Mucosa of stomach (tissue), 1 donor: Measurements from ENCODE around the gene TRIM6.
"Not testable (repeated sequence)": the region's sequence is repeated elsewhere in the genome, so short reads cannot be mapped to it uniquely, and the experiment has no call there.

Source experiments
- H3K27me3 ChIP-seq: one replicate; pipeline ENCODE4 v1.7.0; 2013; ENCODE audit warnings: mild to moderate bottlenecking, low read length; ENCODE audit not compliant: control insufficient read depth, insufficient read depth
- H3K36me3 ChIP-seq: one replicate; pipeline ENCODE4 v1.7.0; 2013; ENCODE audit warnings: low read length; ENCODE audit not compliant: control insufficient read depth, insufficient read depth
- H3K4me1 ChIP-seq: one replicate; pipeline ENCODE4 v1.7.0; 2013; ENCODE audit warnings: mild to moderate bottlenecking, low read length; ENCODE audit not compliant: control insufficient read depth, insufficient read depth
- H3K4me3 ChIP-seq: one replicate; pipeline ENCODE4 v1.7.0; 2013; ENCODE audit warnings: low read length
- H3K9ac ChIP-seq: one replicate; pipeline ENCODE4 v1.7.0; 2013; ENCODE audit warnings: mild to moderate bottlenecking, low read length, moderate library complexity
- H3K9me3 ChIP-seq: one replicate; pipeline ENCODE4 v1.7.0; 2013; ENCODE audit warnings: mild to moderate bottlenecking, low read length, moderate library complexity; ENCODE audit not compliant: control insufficient read depth
- donor health status: Pancreatic carcinoma.

TRIM6 gene

GRCh38 chr11:5580577-5580976, 15.9 kb upstream of the TRIM6 start, which contains the start of gene OR52B6:
Gene OR52B6, plus strand, starts transcription at chr11:5580877. Its CDS starts 0 bp downstream, at chr11:5580877.
- no peaks in the 10 kb centered on the region for H3K27me3 ChIP-seq
- no peaks in the 10 kb centered on the region for H3K9me3 ChIP-seq
- H3K4me1 ChIP-seq: no peaks in the 10 kb centered on the region
- no peaks in the 10 kb centered on the region for H3K36me3 ChIP-seq
- no peak within 1 kb of the TSS for H3K9ac ChIP-seq
- no peak within 1 kb of the TSS for H3K4me3 ChIP-seq

DNA sequence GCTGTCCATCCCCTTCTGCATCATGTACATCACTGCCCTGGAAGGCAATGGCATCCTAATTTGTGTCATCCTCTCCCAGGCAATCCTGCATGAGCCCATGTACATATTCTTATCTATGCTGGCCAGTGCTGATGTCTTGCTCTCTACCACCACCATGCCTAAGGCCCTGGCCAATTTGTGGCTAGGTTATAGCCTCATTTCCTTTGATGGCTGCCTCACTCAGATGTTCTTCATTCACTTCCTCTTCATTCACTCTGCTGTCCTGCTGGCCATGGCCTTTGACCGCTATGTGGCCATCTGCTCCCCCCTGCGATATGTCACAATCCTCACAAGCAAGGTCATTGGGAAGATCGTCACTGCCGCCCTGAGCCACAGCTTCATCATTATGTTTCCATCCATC, 15.4 kb upstream of the TRIM6 start:
- no peak overlapping the region for H3K9ac ChIP-seq
- H3K4me1 ChIP-seq: no peaks in the 10 kb centered on the region
- H3K4me3 ChIP-seq: no peak overlapping the region
- H3K9me3 ChIP-seq: no peaks in the 10 kb centered on the region
- no peaks in the 10 kb centered on the region for H3K36me3 ChIP-seq
- H3K27me3 ChIP-seq: no peaks in the 10 kb centered on the region

DNA sequence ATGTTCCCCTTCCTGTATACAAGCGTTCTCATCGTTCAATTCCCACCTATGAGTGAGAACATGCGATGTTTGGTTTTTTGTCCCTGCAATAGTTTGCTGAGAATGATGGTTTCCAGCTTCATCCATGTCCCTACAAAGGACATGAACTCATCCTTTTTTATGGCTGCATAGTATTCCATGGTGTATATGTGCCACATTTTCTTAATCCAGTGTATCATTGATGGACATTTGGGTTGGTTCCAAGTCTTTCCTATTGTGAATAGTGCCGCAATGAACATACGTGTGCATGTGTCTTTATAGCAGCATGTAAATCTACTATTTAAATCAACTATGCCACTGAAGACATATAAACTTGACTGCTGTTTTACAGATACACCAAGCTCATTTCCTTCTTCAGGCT, 12.0 kb upstream of the TRIM6 start:
- H3K27me3 ChIP-seq, H3K4me3 ChIP-seq, H3K9me3 ChIP-seq, H3K4me1 ChIP-seq, H3K36me3 ChIP-seq, H3K9ac ChIP-seq: not testable (repeated sequence)

DNA sequence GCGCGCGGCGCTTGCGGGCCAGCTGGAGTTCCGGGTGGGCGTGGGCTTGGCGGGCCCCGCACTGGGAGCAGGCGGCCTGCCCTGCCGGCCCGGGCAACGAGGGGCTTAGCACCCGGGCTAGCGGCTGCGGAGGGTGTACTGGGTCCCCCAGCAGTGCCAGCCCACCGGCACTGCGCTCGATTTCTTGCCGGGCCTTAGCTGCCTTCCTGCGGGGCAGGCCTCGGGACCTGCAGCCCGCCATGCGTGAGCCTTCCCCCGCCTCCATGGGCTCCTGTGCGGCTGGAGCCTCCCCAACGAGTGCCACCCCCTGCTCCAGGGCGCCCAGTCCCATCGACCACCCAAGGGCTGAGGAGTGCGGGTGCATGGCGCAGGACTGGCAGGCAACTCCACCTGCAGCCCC, 6.5 kb upstream of the TRIM6 start:
- not testable (repeated sequence) for H3K4me3 ChIP-seq, H3K9me3 ChIP-seq, H3K36me3 ChIP-seq, H3K4me1 ChIP-seq, H3K9ac ChIP-seq, H3K27me3 ChIP-seq

DNA sequence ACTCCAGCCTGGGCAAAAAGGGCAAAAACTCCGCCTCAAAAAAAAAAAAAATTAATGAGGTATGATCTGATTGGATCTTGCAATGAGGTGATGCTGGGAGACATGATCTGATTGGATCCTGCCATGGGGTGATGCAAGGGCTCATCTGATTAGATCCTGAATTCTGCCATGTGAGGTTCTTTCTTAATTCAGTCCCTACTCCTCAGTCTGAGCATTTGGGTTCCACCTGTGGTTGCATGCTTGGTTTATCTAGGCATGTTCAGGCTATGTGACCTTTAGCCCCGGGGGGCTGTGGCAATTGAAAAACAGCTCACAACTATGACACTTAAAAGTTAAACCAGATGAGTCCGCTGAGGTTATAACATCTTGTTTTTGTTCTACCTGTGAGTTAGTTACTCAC, 4.8 kb upstream of the TRIM6 start:
- Histone ChIP-seq H3K9me3 (no peaks in the 10 kb centered on the region), H3K4me3 (no peak overlapping the region), H3K4me1 (no peaks in the 10 kb centered on the region), H3K36me3 (no peaks in the 10 kb centered on the region), H3K9ac (no peak overlapping the region), H3K27me3 (no peaks in the 10 kb centered on the region)

- Histone ChIP-seq H3K36me3 (no peaks in the 10 kb centered on the region), H3K27me3 (no peaks in the 10 kb centered on the region), H3K4me3 (no peak overlapping the region), H3K9me3 (no peaks in the 10 kb centered on the region), H3K4me1 (peaks cover 7% of the 10 kb centered on the region), H3K9ac (no peak overlapping the region)
Observed at GRCh38 chr11:5592615-5593014, 3.8 kb upstream of the TRIM6 start.

DNA sequence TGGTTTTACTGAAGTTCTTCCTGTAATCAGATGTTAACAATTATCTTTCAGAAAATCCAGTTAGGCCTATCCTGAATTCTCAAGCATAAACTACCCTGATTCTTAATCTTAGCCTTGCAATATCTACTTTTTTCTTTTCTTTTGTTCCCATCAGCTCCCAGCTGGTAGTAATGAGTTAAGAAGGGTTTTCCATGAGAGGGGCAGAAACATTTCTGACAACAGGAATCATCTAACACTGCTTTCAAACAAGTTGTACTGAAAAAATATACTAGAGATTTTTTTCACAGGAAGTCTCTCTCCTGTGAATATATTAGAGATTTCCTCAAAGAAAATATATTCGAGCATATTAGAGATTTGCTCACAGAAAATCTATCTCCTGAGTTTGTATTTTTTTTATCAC, 3.3 kb upstream of the TRIM6 start:
- no peak overlapping the region for H3K4me3 ChIP-seq
- no peaks in the 10 kb centered on the region for H3K27me3 ChIP-seq
- H3K9me3 ChIP-seq: no peaks in the 10 kb centered on the region
- peaks cover 9% of the 10 kb centered on the region for H3K4me1 ChIP-seq
- H3K9ac ChIP-seq: no peak overlapping the region
- H3K36me3 ChIP-seq: no peaks in the 10 kb centered on the region

- peaks cover 14% of the 10 kb centered on the region for H3K4me1 ChIP-seq
- H3K4me3 ChIP-seq: no peak overlapping the region
- no peaks in the 10 kb centered on the region for H3K27me3 ChIP-seq
- no peaks in the 10 kb centered on the region for H3K36me3 ChIP-seq
- H3K9me3 ChIP-seq: no peaks in the 10 kb centered on the region
- H3K9ac ChIP-seq: no peak overlapping the region
Observed at GRCh38 chr11:5597953-5598352, 1.5 kb downstream of the TRIM6 start.

DNA sequence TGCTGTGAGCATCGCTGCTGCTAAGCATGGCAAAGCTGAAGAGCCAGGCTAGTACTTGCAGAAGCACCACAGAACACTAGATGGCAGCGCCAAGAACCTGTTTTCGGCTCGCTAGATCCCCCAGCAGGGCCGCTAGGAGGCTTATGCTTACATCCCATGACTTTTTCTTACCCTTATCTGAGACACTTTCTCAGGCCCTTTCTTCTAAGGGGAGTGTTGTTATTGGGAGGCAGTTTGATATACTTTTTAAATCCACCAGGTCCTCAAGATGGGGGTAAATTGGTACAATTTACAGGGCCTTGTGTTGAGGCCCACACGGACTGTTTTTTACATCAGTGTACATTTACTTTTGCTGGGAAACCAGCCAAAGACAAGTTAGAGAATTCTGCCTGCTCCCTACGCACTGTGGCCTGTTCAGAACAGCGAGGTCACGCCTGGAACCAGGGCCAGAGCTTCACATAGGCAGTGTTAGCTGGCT, 4.0 kb downstream of the TRIM6 start:
- Histone ChIP-seq H3K4me1 (peaks cover 14% of the 10 kb centered on the region), H3K36me3 (no peaks in the 10 kb centered on the region), H3K9me3 (no peaks in the 10 kb centered on the region), H3K9ac (no peak overlapping the region), H3K27me3 (no peaks in the 10 kb centered on the region), H3K4me3 (no peak overlapping the region)

- not testable (repeated sequence) for H3K4me3 ChIP-seq, H3K9ac ChIP-seq, H3K27me3 ChIP-seq, H3K4me1 ChIP-seq, H3K9me3 ChIP-seq, H3K36me3 ChIP-seq
Observed at GRCh38 chr11:5602791-5603190, 6.4 kb downstream of the TRIM6 start.

GRCh38 chr11:5603326-5603725, 6.9 kb downstream of the TRIM6 start:
- no peaks in the 10 kb centered on the region for H3K36me3 ChIP-seq
- H3K4me3 ChIP-seq: no peak overlapping the region
- peaks cover 6% of the 10 kb centered on the region for H3K4me1 ChIP-seq
- H3K27me3 ChIP-seq: no peaks in the 10 kb centered on the region
- H3K9ac ChIP-seq: no peak overlapping the region
- H3K9me3 ChIP-seq: no peaks in the 10 kb centered on the region

- H3K9me3 ChIP-seq: no peaks in the 10 kb centered on the region
- H3K27me3 ChIP-seq: no peaks in the 10 kb centered on the region
- no peak overlapping the region for H3K4me3 ChIP-seq
- H3K4me1 ChIP-seq: peaks cover 6% of the 10 kb centered on the region
- H3K9ac ChIP-seq: no peak overlapping the region
- H3K36me3 ChIP-seq: no peaks in the 10 kb centered on the region
Observed at GRCh38 chr11:5604896-5605295, 8.5 kb downstream of the TRIM6 start.

DNA sequence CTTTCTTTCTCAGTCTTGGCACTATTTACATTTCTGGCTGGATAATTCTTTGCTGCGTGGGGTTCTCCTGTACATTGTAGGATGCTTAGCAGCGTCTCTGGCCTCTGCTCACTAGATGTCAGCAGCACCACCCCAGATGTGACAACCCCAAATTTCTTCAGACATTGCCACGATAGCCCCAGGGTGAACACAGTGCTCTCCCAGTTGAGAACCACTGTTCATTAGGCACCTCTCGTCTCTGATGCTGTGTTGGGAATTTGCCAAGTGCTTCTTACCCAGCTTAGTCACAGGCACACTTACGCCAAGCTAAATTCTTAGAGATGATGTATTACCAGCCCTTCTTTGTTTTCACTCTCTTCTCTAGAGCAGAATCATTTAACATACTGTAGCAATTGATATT, 9.4 kb downstream of the TRIM6 start:
- Histone ChIP-seq H3K27me3 (no peaks in the 10 kb centered on the region), H3K36me3 (no peaks in the 10 kb centered on the region), H3K4me1 (peaks cover under 1% of the 10 kb centered on the region), H3K9me3 (no peaks in the 10 kb centered on the region), H3K4me3 (no peak overlapping the region), H3K9ac (no peak overlapping the region)
